HG03354 (cell line): Measurements from ENCODE around the gene ZRANB2.

ENCODE experiments used
- ATAC-seq: cut with Tn5 transposase; IDR thresholded peaks from one replicate; pipeline ENCODE4 v1.9.1; 2021; ENCODE audit warnings: mild to moderate bottlenecking; ENCODE audit not compliant: unreplicated experiment, poor library complexity, severe bottlenecking

Gene ZRANB2

DNA sequence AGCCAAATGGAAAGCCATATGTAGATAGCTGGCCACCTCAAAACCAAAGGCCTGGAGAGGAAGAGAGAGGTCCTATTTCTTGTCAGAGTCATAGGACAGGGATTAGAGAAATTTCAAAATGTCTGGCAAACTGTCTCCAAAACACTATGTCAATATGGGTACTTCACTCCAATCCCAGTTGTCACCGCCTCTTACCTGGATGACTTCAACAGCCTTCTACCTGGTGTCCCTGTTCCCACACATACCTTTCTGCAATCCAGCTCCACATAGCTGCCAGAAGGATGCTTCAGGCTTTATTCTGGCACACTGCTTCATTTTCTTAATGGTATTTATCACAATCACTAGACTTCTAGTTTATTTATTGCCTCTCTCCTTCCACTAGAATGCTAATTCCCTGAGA, 47.7 kb downstream of the ZRANB2 start:
- no peak for ATAC-seq

DNA sequence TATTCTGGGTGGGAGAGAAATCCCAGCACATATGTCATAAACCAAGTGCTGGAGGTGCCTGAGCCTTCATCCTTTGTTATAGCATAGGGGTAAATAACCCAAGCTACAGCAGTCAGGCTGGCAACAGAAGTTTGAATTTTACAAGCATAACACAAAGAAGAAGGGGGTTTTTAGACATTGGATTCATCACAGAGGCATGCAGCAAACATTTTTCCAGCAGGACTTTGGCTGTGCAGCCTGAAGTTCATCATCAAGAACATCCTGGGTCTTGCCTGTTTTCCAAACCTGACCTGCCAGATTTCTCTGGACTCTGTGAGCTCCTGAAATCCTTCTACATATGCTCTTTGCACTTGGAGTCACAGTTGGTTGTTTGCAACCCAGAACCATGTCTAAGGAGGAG, 49.4 kb downstream of the ZRANB2 start:
- no peak for ATAC-seq

DNA sequence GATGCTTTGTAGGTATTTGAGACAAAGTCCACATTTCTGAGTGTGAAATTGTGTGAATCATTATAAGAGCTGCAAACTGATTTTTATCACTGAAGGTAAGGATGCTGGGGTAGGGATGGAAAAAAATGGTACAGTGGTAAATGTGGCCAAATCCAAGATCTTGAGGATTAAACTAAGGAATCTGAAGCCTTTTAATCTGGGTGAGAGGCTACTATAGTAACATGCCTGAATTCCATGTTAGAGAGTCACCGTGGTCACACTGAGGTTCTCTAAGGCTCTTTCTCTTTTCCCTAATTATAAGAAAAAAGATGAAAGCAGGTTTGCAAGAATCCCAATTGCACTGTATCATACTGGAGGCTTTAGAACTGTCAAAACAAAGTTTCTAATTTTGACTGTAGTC, 50.8 kb downstream of the ZRANB2 start:
- no peak for ATAC-seq

DNA sequence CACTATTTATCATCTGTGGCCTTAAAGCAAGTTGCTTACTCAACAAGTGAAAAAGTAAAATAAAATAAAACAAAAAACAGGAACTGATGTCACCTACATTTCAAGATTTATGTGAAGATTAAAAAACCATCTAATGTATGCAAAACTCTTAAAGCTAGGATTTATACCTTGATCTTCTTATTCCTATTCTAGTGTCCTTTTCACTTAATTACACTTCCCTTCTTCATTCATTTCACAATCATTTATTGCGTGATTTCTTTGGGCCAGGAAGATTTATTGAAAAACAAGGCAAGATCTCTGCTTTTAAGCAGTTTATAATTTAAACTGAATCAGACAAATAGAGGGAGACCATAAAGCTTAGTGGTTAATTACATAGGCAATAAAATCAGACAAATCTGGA, 51.9 kb downstream of the ZRANB2 start:
- no peak for ATAC-seq

DNA sequence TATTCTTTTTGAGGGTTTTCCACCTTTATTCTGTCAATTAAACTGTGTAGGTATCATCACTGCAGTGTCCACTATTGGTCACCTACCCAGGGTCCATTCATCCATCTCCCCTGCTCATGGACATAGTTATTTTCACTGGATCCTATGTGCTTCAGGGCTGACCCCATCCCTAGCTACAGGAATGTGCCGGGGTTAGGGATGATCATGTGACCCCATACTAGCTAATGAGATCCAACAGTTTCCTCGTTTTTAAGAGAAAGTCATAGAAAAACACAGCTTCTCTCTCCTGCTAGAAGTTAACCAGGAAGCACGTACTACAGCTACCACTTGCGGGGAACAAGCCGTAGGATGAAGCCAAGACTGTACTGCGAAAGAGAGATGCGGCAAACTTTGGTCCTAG, 52.8 kb downstream of the ZRANB2 start:
- ATAC-seq: no peak

DNA sequence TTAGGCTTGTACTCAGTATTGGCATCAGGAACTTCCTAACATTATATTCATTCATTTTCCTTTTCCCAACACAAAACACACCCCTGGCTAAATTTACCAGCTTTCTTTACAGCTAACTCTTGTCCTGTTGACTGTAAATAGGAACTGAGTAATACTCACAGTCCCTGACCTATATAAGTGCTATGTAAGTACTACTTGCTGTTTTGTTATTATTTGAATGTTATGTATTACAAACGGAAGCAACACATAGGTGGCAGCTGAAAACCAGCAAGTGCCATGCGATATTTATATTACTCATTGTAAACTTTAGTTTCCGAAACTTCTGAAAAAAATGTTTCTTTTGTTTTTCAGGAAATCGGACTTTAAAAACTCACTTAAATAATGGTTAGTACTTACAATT, 54.7 kb downstream of the ZRANB2 start:
- ATAC-seq: no peak

DNA sequence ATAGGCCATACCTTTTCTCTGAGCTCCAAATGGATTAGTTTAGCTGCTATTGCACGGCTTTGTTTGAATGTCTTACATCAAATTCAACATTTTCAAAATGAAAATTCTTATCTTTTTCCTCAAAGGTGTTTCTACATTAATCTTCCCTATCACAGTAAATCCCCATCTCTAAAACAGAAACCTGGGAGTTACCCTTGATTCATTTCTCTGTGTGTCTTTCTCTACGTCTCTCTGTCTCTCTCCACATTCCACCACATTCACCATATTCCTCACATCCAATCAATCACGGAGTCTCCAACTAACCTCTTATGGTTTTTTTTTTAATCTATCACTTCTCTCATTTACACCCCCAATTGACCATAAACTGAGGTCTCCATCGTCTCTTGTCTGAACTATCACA, 57.3 kb downstream of the ZRANB2 start:
- no peak for ATAC-seq

DNA sequence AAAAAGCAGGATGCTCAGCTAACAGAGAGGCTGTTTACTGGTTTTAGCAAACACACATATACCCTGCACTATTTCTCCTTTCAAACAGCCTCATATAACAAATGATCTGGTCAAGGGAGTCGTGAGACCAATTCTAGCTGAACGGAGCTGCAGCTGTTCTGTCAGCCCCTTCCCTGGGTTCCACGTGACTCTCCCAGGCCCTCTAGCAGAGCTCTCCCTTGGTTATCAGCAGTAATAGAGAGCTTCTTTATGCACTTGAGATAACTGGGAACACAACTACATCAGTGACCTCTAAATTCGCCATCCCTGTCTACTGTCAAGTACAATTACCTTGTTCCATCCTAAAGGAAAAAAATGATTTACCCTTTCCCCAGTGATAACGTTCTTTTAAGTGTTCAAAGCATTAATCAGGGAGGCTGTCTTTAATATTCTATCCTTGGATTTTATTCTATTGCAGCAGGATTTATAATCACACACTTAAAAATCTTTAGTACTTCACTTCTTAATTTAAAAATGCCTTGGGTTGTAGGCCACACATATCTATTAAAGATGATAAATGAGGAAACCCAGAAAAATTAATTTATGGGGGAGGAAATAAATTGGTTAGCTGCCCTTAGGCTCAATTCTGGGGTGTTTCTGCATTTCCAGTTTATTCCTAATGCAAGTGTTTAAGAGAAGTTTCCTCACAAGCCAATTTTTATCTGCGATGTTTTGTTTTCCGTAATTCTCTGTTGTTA, 61.4 kb downstream of the ZRANB2 start:
- no peak for ATAC-seq

DNA sequence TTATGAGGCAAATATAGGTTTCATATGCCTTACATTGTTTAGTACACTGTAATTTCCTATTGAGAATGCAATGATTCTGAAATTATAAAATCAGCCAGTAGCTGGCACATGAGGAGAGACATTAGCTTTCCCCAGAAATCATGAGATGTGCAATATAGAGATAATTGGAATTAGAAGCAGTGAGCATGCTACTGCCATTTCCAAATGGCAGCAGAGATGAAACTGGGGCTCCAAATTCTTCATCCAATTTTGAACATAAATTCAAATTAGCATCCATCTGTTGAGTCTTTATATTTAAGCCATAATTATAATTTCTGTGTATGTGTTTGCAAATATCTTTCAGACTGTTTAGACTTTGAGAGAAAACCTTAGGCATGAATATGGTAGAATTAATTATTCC, 62.0 kb downstream of the ZRANB2 start:
- ATAC-seq: no peak

DNA sequence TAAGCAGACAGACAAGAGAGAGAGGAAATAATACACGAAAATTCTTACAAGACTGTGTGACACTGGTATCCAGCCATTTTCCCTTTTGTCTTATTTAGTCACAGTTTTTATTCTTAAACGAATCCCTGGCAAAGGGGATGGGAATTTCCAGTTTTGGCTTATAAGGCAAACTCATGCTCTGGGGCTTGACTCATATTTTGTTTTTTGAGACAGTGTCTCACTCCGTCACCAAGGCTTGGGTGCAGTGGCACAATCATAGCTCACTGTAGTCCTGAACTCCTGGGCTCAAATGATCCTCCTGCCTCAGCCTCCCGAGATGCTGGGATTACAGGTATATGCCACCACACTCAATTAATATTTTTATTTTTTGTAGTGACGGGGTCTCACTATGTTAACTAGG, 65.1 kb downstream of the ZRANB2 start:
- no peak for ATAC-seq

DNA sequence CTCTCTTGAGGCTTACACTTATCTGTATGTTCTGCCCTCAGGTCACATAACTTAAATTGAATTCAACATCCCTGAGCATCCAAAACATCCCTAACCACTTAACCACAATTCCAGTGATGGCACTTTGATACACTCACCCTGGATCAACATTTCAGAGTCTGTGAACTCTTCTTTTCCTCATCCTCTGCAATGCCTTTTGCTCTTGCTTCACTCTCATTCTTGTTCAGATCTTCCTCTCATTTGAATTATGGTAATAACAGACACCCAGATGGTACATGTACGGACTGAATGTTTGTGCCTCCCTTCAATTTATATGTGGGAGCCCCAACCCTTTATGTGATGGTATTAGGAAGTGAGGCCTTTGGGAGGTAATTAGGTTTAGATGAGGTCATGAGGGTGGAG, 66.7 kb downstream of the ZRANB2 start:
- no peak for ATAC-seq
